Ammon's horn (tissue), 1 donor: ENCODE results near the gene OR9A4.
"Not testable (repeated sequence)": the region's sequence is repeated elsewhere in the genome, so short reads cannot be mapped to it uniquely, and the experiment has no call there.

ENCODE experiments used
- DNase-seq: peaks from one replicate; pipeline ENCODE4 v3.0.0-alpha.2; 2016; ENCODE audit warnings: low spot score

The OR9A4 gene, protein sequence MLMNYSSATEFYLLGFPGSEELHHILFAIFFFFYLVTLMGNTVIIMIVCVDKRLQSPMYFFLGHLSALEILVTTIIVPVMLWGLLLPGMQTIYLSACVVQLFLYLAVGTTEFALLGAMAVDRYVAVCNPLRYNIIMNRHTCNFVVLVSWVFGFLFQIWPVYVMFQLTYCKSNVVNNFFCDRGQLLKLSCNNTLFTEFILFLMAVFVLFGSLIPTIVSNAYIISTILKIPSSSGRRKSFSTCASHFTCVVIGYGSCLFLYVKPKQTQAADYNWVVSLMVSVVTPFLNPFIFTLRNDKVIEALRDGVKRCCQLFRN

GRCh38 chr7:141916099-141916498 lies at the start of gene OR9A4:
TSS of gene OR9A4 (plus strand) at chr7:141916399. CDS start at chr7:141918876, 2,477 bp downstream.
- DNase-seq: no peak

- no peak for DNase-seq
Observed at GRCh38 chr7:141866974-141867373, 49.2 kb upstream of the OR9A4 start.

- no peak for DNase-seq
Observed at GRCh38 chr7:141872931-141873330, 43.3 kb upstream of the OR9A4 start.

- no peak for DNase-seq
Observed at GRCh38 chr7:141874787-141875186, 41.4 kb upstream of the OR9A4 start.

DNA sequence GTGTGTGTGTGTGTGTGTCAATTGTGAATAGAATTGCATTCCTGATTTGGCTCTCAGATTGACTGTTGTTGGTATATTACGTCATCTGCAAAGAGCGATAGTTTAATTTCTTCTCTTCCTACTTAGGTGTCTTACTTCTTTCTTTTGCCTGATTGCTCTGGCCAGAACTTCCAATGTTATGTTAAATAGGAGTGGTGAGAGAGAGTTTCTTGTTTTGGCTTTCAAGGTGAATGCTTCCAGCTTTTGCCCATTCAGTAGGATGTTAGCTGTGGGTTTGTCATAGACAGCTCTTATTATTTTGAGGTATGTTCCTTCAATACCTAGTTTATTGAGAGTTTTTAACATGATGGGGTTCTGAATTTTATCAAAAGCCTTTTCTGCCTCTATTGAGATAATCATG lies 40.7 kb upstream of the OR9A4 start:
- DNase-seq: no peak

DNA sequence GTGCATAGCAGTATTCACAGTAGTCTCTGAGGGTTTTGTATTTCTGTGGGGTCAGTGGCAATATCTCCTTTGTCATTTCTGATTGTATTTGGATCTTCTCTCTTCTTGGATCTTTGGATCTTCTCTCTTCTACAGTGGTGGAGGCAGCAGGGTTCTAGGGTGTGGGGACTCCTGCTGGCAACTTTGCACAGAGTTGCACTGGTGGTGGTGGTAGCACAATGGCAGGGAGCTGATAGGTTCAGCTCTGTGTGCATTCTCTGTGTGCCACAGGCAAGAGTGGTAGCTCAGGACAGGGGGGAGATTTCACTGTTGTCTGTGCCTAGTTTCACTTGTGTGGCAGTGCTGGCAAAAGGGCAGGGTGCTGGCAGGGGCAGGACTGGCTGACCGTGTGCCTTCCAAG lies 39.8 kb upstream of the OR9A4 start:
- DNase-seq: no peak

- DNase-seq: no peak
Observed at GRCh38 chr7:141877365-141877764, 38.8 kb upstream of the OR9A4 start.

GRCh38 chr7:141880960-141881359 lies 35.2 kb upstream of the OR9A4 start:
- no peak for DNase-seq

DNA sequence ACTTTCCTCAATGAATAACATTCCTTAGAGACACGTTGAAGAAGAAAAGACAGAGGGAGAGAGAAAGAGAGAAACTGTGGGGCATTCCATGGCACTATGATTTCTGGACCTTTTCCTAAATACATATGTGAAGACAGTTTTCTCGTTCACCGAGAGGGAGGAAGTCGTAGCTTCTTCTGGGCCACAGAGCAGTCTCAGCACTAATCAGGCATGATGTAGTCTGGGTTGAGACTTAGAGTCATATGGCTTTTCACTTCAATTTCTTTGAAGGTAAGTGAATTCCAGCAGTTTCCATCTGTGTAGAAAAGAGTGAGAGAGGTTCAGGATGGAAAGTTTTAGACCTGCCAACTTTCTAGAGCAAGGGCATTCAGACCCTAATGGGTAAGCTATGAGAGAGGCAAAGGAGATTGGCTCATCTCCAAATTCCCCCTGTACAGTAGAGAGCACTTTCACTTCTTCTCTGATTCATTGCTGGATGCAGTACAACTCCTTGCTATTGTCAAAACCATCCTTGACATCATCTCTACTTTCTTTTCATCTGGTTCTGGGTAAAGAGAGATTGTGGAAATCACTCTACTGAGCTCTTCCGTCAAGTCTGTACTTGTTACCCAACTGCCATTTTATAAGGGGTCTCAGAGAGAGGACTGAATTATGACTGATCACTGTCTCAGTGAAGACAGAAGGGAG lies 31.5 kb upstream of the OR9A4 start:
- no peak for DNase-seq

DNA sequence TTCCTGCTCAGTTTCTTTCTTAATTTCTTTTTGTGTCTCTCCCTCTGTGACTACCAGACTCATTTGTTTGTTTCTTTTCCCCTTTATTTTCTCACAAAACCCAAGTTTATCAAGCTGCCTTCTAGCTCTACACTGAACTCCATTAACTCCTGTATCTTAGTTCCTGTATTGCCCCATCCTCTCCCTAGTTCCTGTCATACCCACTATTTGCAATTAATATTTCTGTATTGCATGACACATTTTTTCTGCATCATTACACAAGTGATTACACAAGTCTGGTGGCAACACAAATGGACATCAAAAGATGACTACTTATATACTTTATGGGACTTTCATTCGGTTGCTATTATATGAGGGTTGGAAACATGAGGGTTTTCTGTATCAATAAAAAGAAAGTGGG lies 26.9 kb upstream of the OR9A4 start:
- DNase-seq: no peak

DNA sequence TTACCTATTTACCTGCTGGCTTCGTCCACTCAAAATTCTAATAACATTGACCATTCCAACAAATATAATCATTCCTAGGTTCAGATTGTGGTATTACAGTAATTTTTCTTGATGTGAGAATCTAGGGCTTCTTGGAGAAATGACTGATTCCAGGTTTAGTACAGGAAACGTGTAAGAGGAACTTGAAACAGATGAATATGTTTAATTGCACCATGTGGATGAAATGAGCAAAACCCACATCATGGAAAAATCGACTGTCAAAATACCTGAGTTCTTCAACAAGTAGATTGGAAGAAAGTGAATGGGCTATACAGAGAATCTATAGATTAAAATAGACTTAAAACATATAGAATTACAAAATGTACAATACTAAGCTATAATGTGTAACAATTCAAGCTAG lies 24.9 kb upstream of the OR9A4 start:
- DNase-seq: no peak

- DNase-seq: not testable (repeated sequence)
Observed at GRCh38 chr7:141899366-141899765, 16.8 kb upstream of the OR9A4 start.

DNA sequence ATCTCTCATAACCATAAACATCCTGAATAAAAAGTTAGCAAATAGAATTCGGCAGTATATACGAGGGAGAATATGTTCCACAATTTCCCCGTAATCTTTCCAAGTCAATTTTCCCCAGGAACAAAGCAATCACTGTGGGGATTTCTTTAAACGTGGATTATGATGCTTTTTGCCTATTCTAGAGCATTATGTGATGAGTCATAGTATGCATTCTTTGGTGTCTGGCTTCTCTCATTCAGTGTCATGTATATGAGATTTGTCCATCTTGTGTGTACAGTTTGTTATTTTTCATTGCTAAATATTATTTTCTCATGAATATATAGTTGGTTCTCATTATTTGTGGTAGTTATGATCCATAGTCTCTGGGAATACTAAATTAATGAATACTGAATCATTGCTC lies 9.9 kb upstream of the OR9A4 start:
- DNase-seq: no peak

- DNase-seq: no peak
Observed at GRCh38 chr7:141911391-141911790, 4.8 kb upstream of the OR9A4 start.

DNA sequence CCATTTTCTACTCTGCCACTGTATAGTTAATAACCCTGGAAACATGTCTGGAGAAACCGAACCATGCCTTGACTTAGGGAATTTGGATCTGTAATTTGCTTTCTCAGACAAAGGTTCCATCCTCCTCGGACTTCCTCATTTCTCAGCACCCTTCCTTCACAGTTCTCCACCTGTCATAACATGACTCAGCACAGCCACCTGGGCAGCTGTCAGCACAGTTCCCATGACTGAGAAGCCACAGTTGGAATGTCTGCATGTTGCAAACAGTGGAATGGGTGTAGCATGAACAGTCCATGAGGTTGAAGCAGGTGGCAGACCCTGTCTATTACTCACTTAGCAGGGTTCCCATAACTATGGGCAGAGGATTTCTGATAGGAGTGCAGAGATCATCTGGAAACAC lies 634 bp upstream of the OR9A4 start:
- no peak for DNase-seq

DNA sequence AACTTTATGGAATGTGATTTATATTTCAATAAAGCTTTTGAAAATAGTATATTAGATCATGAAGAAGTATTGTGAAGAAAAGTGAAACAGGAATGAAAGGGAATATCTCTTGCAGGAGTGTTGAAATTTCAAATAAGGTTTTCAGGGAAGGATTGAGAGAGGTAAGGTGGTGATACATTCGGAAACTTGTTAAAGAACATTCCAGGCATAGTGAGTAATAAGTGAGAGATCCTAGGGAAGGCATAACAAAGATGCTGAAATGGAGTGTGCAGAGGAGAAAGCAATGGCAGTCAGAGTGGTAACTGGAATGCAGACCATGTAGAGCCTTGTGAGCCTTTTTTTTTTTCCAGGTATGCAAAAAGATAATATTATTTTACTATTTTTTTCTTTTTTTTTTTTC lies 4.1 kb downstream of the OR9A4 start:
- DNase-seq: no peak

GRCh38 chr7:141928146-141928844 lies 12.1 kb downstream of the OR9A4 start:
- DNase-seq: no peak

GRCh38 chr7:141928845-141929195 lies 12.6 kb downstream of the OR9A4 start:
- DNase-seq: no peak

GRCh38 chr7:141930211-141930610 lies 14.0 kb downstream of the OR9A4 start:
- DNase-seq: no peak

- DNase-seq: no peak
Observed at GRCh38 chr7:141941075-141941474, 24.9 kb downstream of the OR9A4 start.

GRCh38 chr7:141943846-141944245 lies 27.6 kb downstream of the OR9A4 start:
- no peak for DNase-seq

DNA sequence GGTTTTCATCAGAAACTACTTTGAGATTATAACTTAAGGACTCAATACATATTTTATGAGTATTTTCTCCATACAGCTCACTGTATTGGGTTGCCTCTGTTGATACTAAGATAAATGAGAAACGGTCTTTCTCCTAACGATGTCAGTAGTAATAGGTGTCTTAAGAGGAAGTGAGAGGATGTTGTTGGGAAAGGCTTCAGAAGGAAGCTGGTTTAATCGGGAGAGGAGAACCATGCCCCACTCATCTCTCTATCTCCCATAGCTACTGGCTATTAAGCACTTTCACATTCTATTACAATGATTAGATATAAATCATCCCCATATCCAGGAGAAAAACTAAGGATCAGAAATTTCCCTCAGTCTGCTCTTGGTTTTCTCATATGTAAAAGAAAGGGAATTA lies 28.6 kb downstream of the OR9A4 start:
- DNase-seq: no peak

DNA sequence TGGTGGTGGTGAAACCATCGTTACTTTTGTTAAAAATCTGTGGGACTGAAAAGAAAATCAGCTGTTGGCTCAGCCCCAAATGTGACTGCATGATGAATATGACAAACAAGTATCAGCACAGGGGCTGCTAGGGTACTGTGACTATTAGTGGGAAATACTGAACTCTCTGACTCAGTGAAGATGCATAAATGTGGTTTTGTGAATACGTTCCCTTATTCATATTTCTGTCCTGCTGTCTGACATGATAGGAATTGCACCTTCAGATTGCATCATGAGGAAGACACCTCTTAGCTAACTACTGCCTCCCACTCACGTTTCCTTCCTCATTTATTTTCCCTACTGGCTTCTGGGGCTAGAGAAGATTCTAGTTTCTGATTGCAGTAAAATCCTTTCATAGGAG lies 29.2 kb downstream of the OR9A4 start:
- no peak for DNase-seq
